Sigmoid colon (tissue), 7 donors: ENCODE results near the gene KCNAB1. TPM values are rescaled to one million over a fixed set of nuclear protein-coding genes. Genes with fewer than 3 reads are reported as not detected.
A peak's percentile ranks its signal among the peaks of the same experiment; 100 is the strongest.

ENCODE experiments used
- DNase-seq: peaks from one replicate; pipeline ENCODE4 v3.0.0-alpha.2; 2019
- H3K27ac ChIP-seq, 4 donors: fragments of 200-600 bp; sonication (generic); one replicate each; pipeline ENCODE4 v1.5.1; 2016 to 2019; ENCODE audit warnings: mild to moderate bottlenecking in 1 of 4
- H3K27me3 ChIP-seq, 3 donors: fragments of 200-600 bp; sonication (generic); one replicate each; pipeline ENCODE4 v1.5.1; 2019; ENCODE audit warnings: mild to moderate bottlenecking in 1 of 3
- H3K36me3 ChIP-seq, 4 donors: fragments of 200-600 bp; sonication (generic); one replicate each; pipeline ENCODE4 v1.5.1; 2016 to 2019
- H3K4me1 ChIP-seq, 4 donors: fragments of 200-600 bp; sonication (generic); one replicate each; pipeline ENCODE4 v1.5.1; 2017 to 2019
- H3K4me3 ChIP-seq, 4 donors: fragments of 200-600 bp; sonication (generic); one replicate each; pipeline ENCODE4 v1.5.1; 2017 to 2019; ENCODE audit warnings: mild to moderate bottlenecking in 2 of 4, moderate library complexity in 1 of 4
- H3K9me3 ChIP-seq, 4 donors: fragments of 200-600 bp in 3 of 4; sonication (generic) in 3 of 4; one replicate each; pipeline versions ENCODE4 v1.5.1 to v1.6.1; 2013 to 2019
- EP300 ChIP-seq, 4 donors: sonication (generic); formaldehyde crosslinking; IDR thresholded peaks; one replicate each; pipeline ENCODE4 v1.6.1; 2017; ENCODE audit warnings: antibody characterized with exemption in 4 of 4
- POLR2A ChIP-seq, 2 donors: fragments of 450-650 bp; IDR thresholded peaks; one replicate each; pipeline ENCODE4 v1.6.1; 2016; ENCODE audit warnings: antibody characterized with exemption in 2 of 2, mild to moderate bottlenecking in 2 of 2, moderate library complexity in 2 of 2
- POLR2AphosphoS5 ChIP-seq, 4 donors: sonication (generic); formaldehyde crosslinking; IDR thresholded peaks; one replicate each; pipeline ENCODE4 v1.6.1; 2017; ENCODE audit warnings: antibody characterized with exemption in 4 of 4
- WGBS, 2 donors: extraction: QIAGEN DNeasy Blood & Tissue Kit; methylation state at CpG; one replicate each; pipeline ENCODE4 v1.1.7; 2013; 5-methylcytosine and 5-hydroxymethylcytosine counted together
- intact Hi-C: fragments of 100-400 bp; cut with DNase I; formaldehyde crosslinking; loops from one replicate; pipeline ENCODE4 v1.15.1; 2023
- polyA plus RNA-seq, 3 donors: library from polyadenylated mRNA; stranded (reverse); fragments of 200-250 nt; gene quantifications; one replicate each; pipeline ENCODE4 v1.2.3, GENCODE V29; 2013
- total RNA-seq, 4 donors: library from RNA; depleted of rRNA; stranded (reverse); fragments of >200 nt; gene quantifications; one replicate each; pipeline ENCODE4 v1.1.0, GENCODE V29; 2016
- TF ChIP-seq, protein P1 (sequence below), 4 experiments: fragments of 450-650 bp in 3 of 4; fragments of 200-600 bp in 1 of 4; IDR thresholded peaks; one replicate each; pipeline ENCODE4 v1.5.1; 2016 to 2019; ENCODE audit warnings: antibody characterized with exemption in 4 of 4, mild to moderate bottlenecking in 3 of 4, moderate library complexity in 2 of 4
- donor health status: healthy with polysubstance abuse.
- donor health status: Bipolar disorder and iron deficiency.
- donor health status: healthy.

Gene KCNAB1
- total and polyA plus RNA-seq, 7 donors: 1.2 to 5.0 (median 4.3) TPM; not detected in 2

DNA sequence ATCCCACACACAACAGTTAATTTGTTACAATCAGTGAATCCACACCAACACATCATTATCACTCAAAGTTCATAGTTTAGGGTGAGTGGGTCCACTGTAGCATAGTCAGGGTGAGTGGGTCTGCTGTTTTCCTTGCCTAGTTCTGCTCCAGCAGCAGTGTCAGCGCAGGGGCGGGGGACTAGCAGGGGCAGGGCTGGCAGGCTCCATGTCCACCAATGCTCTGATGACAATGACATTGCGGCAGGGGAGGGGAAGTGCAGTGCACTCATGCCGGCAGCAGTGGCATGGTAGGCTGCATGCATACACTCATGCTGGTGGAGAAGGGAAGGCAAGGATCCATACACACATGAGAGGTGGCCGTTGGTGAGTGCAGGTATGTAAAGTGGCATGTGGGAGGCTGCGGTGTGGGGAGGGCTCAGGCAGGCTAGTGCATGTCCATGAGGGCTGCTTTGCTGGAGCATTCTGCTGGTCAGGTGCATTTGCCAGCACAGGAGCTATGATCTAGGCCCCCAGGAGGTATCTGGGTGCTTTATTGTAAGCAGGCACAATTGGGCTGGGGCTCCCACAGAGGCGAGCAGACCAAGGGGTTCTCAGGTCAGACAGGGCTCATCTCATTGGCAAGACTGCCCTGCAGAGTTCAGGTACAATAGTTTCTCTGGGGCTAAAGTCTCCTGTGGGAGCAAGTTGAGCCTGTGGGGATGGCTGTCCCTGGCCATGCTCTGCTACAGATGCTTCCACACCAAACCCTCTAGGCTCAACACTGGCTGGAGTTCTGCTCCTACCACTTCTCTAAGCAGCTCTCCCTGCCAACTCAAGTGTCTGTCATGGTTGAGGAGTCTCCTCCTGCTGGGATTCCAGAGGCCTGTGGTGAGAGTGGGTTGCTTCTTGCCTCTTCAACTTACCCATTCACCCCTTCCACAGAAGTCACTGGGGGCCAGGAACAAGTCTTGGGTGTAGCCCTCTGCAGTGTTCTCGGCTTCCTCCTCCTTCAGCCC is 81.3 kb downstream of the KCNAB1 start:
- 91 to 92% methylated on average over 8 of the region's 8 CpGs for WGBS, 2 donors
- intact Hi-C loops: no loop called here
- no peak for DNase-seq
- TF ChIP-seq EP300 (IDR thresholded peaks at IDR 0.05): no peak
- TF ChIP-seq, protein P1, sequence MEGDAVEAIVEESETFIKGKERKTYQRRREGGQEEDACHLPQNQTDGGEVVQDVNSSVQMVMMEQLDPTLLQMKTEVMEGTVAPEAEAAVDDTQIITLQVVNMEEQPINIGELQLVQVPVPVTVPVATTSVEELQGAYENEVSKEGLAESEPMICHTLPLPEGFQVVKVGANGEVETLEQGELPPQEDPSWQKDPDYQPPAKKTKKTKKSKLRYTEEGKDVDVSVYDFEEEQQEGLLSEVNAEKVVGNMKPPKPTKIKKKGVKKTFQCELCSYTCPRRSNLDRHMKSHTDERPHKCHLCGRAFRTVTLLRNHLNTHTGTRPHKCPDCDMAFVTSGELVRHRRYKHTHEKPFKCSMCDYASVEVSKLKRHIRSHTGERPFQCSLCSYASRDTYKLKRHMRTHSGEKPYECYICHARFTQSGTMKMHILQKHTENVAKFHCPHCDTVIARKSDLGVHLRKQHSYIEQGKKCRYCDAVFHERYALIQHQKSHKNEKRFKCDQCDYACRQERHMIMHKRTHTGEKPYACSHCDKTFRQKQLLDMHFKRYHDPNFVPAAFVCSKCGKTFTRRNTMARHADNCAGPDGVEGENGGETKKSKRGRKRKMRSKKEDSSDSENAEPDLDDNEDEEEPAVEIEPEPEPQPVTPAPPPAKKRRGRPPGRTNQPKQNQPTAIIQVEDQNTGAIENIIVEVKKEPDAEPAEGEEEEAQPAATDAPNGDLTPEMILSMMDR (IDR thresholded peaks at IDR 0.05): no peak
- TF ChIP-seq POLR2A (IDR thresholded peaks at IDR 0.05): no peak
- no peak for TF ChIP-seq POLR2AphosphoS5 (IDR thresholded peaks at IDR 0.05)
- H3K4me1 ChIP-seq: no peaks in the 10 kb centered on the region
- no peak overlapping the region for H3K27ac ChIP-seq
- no peaks in the 10 kb centered on the region for H3K27me3 ChIP-seq
- no peak overlapping the region for H3K4me3 ChIP-seq
- H3K36me3 ChIP-seq: no peaks in the 10 kb centered on the region
- no peaks in the 10 kb centered on the region for H3K9me3 ChIP-seq

DNA sequence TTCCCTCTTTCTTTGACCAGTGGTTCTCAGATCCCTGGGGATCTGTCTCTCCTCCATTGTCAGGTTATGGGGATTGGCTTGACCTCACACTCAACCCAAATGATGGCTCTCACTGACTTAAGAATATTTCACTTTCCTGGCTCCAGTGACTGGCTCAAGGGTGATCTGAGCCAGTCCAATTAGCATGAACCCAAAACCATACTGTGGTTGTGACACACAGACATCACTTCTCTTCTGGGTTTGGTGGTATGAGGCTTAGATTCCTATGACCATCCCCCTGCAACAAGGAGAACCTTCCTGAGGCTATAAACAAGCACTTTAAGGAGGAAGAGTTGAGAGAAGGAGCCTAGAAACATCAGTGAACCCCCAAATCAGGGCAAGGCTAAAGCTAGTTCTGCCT is 85.8 kb downstream of the KCNAB1 start:
- intact Hi-C loops: no loop called here
- Histone ChIP-seq H3K36me3 (no peaks in the 10 kb centered on the region), H3K27me3 (no peaks in the 10 kb centered on the region), H3K9me3 (no peaks in the 10 kb centered on the region), H3K4me3 (no peak overlapping the region), H3K4me1 (peaks cover 0 to 16% (median 6%) of the 10 kb centered on the region in 4 donors), H3K27ac (no peak overlapping the region)
- DNase-seq: no peak
- TF ChIP-seq EP300 (IDR thresholded peaks at IDR 0.05): no peak
- TF ChIP-seq, protein P1 (IDR thresholded peaks at IDR 0.05): no peak
- TF ChIP-seq POLR2AphosphoS5 (IDR thresholded peaks at IDR 0.05): no peak
- no peak for TF ChIP-seq POLR2A (IDR thresholded peaks at IDR 0.05)

GRCh38 chr3:156207802-156208685 is 87.7 kb downstream of the KCNAB1 start:
- Histone ChIP-seq H3K36me3 (no peaks in the 10 kb centered on the region), H3K27me3 (no peaks in the 10 kb centered on the region), H3K4me1 (peaks cover 0 to 16% (median 6%) of the 10 kb centered on the region in 4 donors), H3K4me3 (no peak overlapping the region), H3K9me3 (no peaks in the 10 kb centered on the region), H3K27ac (peak overlapping the region in 1 of 4 donors; percentile 55)
- no peak for DNase-seq
- intact Hi-C loops: no loop called here
- 79 to 86% methylated on average over 4 of the region's 4 CpGs for WGBS, 2 donors
- TF ChIP-seq POLR2AphosphoS5 (IDR thresholded peaks at IDR 0.05) (no peak), POLR2A (IDR thresholded peaks at IDR 0.05) (no peak)
- TF ChIP-seq, protein P1 (IDR thresholded peaks at IDR 0.05): no peak

DNA sequence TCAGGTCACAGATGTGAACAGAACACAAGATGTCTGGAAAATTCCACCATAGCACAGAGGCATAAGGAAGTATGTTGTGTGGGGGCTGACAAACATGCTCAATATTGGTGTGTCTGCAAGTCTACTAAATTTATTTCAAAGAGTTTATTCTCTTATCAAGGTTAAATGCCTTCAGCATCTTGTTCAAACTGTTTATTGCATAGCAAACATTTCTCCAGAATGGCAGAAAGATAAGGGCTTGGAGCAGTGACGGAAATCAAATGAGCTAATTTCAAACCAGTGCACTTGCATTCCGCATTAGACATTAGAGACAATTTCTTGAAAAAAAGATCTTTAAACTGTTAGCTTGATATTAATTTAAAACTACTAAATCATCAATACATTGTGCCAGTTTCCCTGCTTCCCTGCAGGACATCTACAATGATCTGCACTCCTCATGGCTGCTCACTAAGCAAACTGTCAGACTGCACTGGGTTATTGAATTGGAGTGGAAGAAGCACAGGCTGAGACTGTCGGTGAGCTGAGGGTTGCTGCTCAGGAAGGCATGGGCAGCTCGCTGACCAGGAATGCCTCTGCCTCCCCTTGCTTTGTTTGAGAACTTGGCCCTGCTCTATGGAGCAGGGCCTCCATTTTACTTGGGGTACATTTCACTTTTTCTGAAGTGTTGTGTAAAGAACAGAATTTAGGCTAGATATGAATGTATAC is 89.4 kb downstream of the KCNAB1 start:
- H3K36me3 ChIP-seq: no peaks in the 10 kb centered on the region
- no peaks in the 10 kb centered on the region for H3K27me3 ChIP-seq
- no peak overlapping the region for H3K27ac ChIP-seq
- H3K4me1 ChIP-seq: peaks cover 0 to 16% (median 6%) of the 10 kb centered on the region in 4 donors
- no peak for TF ChIP-seq POLR2A (IDR thresholded peaks at IDR 0.05)
- TF ChIP-seq, protein P1 (IDR thresholded peaks at IDR 0.05): no peak
- TF ChIP-seq EP300 (IDR thresholded peaks at IDR 0.05): no peak
- TF ChIP-seq POLR2AphosphoS5 (IDR thresholded peaks at IDR 0.05): no peak
- DNase-seq: no peak
- WGBS, 2 donors: 22 to 68% methylated on average over 4 of the region's 4 CpGs
- intact Hi-C loops: no loop called here
- H3K4me3 ChIP-seq: no peak overlapping the region
- no peaks in the 10 kb centered on the region for H3K9me3 ChIP-seq
